GM23338 (cell line): ENCODE results near the gene RINL. TPM values are rescaled to one million over a fixed set of nuclear protein-coding genes. Genes with fewer than 3 reads are reported as not detected.

Experiments
- ATAC-seq: fragments of 200-7000 bp; cut with Tn5 transposase; 3 replicates; pipeline ENCODE4 v1.9.1; 2020
- DNase-seq: peaks from one replicate; pipeline ENCODE4 v3.0.0-alpha.2; 2015; ENCODE audit warnings: low spot score
- H2AFZ ChIP-seq: fragments of 200-600 bp; sonication (generic); 2 replicates; pipeline ENCODE4 v1.8.0; 2016; ENCODE audit warnings: antibody characterized with exemption, mild to moderate bottlenecking, moderate library complexity
- H3F3A ChIP-seq: fragments of 200-600 bp; sonication (generic); replicated peaks from 2 replicates; pipeline ENCODE4 v1.8.0; 2017; ENCODE audit warnings: antibody characterized with exemption, mixed run types, low read depth
- H3K27ac ChIP-seq: fragments of 200-600 bp; sonication (generic); 2 replicates; pipeline ENCODE4 v1.6.1; 2016; ENCODE audit warnings: low read depth
- H3K27me3 ChIP-seq: fragments of 200-600 bp; sonication (generic); 2 replicates; pipeline ENCODE4 v1.8.0; 2016; ENCODE audit warnings: mild to moderate bottlenecking, mixed run types, moderate library complexity; ENCODE audit not compliant: insufficient read depth
- H3K36me3 ChIP-seq: fragments of 200-600 bp; sonication (generic); 2 replicates; pipeline ENCODE4 v1.8.0; 2016; ENCODE audit warnings: mild to moderate bottlenecking; ENCODE audit not compliant: insufficient read depth
- H3K4me1 ChIP-seq: fragments of 200-600 bp; sonication (generic); 2 replicates; pipeline ENCODE4 v1.8.0; 2016; ENCODE audit warnings: mild to moderate bottlenecking, moderate library complexity; ENCODE audit not compliant: insufficient read depth
- H3K4me2 ChIP-seq: fragments of 200-600 bp; sonication (generic); 2 replicates; pipeline ENCODE4 v1.7.1; 2017; ENCODE audit warnings: mixed run types
- H3K4me3 ChIP-seq: fragments of 200-600 bp; sonication (generic); 2 replicates; pipeline ENCODE4 v1.6.1; 2016; ENCODE audit warnings: mixed run types
- H3K79me2 ChIP-seq: fragments of 200-600 bp; sonication (generic); replicated peaks from 2 replicates; pipeline ENCODE4 v1.8.0; 2017; ENCODE audit warnings: mild to moderate bottlenecking; ENCODE audit not compliant: insufficient read depth
- H3K9me2 ChIP-seq: fragments of 200-600 bp; sonication (generic); 2 replicates; pipeline ENCODE4 v1.8.0; 2017; ENCODE audit not compliant: insufficient read depth
- H4K20me1 ChIP-seq: fragments of 200-600 bp; sonication (generic); replicated peaks from 2 replicates; pipeline ENCODE4 v1.8.0; 2017; ENCODE audit warnings: mild to moderate bottlenecking; ENCODE audit not compliant: insufficient read depth
- H3K27ac Mint-ChIP-seq: 2 replicates; pipeline ENCODE4 v1.8.0; 2020; ENCODE audit warnings: inconsistent platforms, mild to moderate bottlenecking, moderate library complexity, mixed read lengths
- H3K27me3 Mint-ChIP-seq: 3 replicates; pipeline ENCODE4 v1.8.0; 2022; ENCODE audit warnings: low read depth, mild to moderate bottlenecking, moderate library complexity, mixed read lengths, inconsistent platforms; ENCODE audit not compliant: insufficient read depth, poor library complexity
- H3K36me3 Mint-ChIP-seq: 3 replicates; pipeline ENCODE4 v1.8.0; 2021; ENCODE audit warnings: low read depth, mild to moderate bottlenecking, inconsistent platforms, moderate library complexity, mixed read lengths
- H3K4me1 Mint-ChIP-seq: 3 replicates; pipeline ENCODE4 v1.8.0; 2020; ENCODE audit warnings: mild to moderate bottlenecking, inconsistent platforms, mixed read lengths
- H3K4me3 Mint-ChIP-seq: 3 replicates; pipeline ENCODE4 v1.8.0; 2021; ENCODE audit warnings: moderate library complexity, mild to moderate bottlenecking, inconsistent platforms, mixed read lengths
- H3K9me3 Mint-ChIP-seq: 3 replicates; pipeline ENCODE4 v1.8.0; 2020; ENCODE audit warnings: moderate library complexity, mild to moderate bottlenecking, inconsistent platforms, mixed read lengths
- EZH2 ChIP-seq: fragments of 200-600 bp; sonication (generic); IDR thresholded peaks from one replicate; pipeline ENCODE4 v1.8.0; 2017; ENCODE audit warnings: antibody characterized with exemption, mild to moderate bottlenecking, low read depth; ENCODE audit not compliant: unreplicated experiment
- EZH2phosphoT487 ChIP-seq: fragments of 200-600 bp; sonication (generic); IDR thresholded peaks from one replicate; pipeline ENCODE4 v1.8.1; 2018; ENCODE audit warnings: antibody characterized with exemption; ENCODE audit not compliant: unreplicated experiment
- POLR2AphosphoS5 ChIP-seq: IDR thresholded peaks from 2 replicates; pipeline ENCODE4 v1.6.1; 2016; ENCODE audit warnings: antibody characterized with exemption, low read depth
- STAT1 ChIP-seq: IDR thresholded peaks from one replicate; pipeline ENCODE4 v1.6.1; 2016; ENCODE audit warnings: antibody characterized with exemption; ENCODE audit not compliant: unreplicated experiment
- ZNF114 ChIP-seq: fragments of 250-450 bp; sonication (Bioruptor Pico); IDR thresholded peaks from 2 replicates; pipeline ENCODE4 v1.5.0; 2020; ENCODE audit warnings: mild to moderate bottlenecking, moderate library complexity
- ZNF331 ChIP-seq: fragments of 250-450 bp; sonication (Bioruptor Pico); IDR thresholded peaks from 2 replicates; pipeline ENCODE4 v1.5.0; 2020; ENCODE audit warnings: low read depth, mild to moderate bottlenecking, moderate library complexity
- polyA plus RNA-seq: library from polyadenylated mRNA; unstranded; fragments of >200 nt; fragmentation: Nextera tagmentation; extraction: Ambion mirVana; gene quantifications from 2 replicates; pipeline ENCODE4 v1.2.1, GENCODE V29; 2016
- total RNA-seq: library from RNA; depleted of rRNA; stranded (reverse); fragments of >200 nt; shearing (Covaris generic); gene quantifications from 2 replicates; pipeline ENCODE4 v1.2.3, GENCODE V29; 2014
- TF ChIP-seq, protein P1 (sequence below), 2 experiments: fragments of 200-600 bp in 1 of 2; sonication (generic) in 1 of 2; conservative IDR thresholded peaks; 2 replicates each; pipeline versions ENCODE4 v1.5.1 to v1.6.1; 2016 to 2017; ENCODE audit warnings: antibody characterized with exemption in 2 of 2, low read depth in 2 of 2, mild to moderate bottlenecking in 2 of 2, moderate library complexity in 1 of 2
- TF ChIP-seq, protein P2 (sequence below): fragments of 250-450 bp; sonication (Bioruptor Pico); IDR thresholded peaks from 2 replicates; pipeline ENCODE4 v1.5.0; 2020; ENCODE audit warnings: mild to moderate bottlenecking, moderate library complexity
- TF ChIP-seq, protein P3 (sequence below): IDR thresholded peaks from 2 replicates; pipeline ENCODE4 v1.6.1; 2016; ENCODE audit warnings: antibody characterized with exemption

Gene RINL
- total and polyA plus RNA-seq, 2 experiments from 2014 or later = 11.2 to 21.4 TPM

DNA sequence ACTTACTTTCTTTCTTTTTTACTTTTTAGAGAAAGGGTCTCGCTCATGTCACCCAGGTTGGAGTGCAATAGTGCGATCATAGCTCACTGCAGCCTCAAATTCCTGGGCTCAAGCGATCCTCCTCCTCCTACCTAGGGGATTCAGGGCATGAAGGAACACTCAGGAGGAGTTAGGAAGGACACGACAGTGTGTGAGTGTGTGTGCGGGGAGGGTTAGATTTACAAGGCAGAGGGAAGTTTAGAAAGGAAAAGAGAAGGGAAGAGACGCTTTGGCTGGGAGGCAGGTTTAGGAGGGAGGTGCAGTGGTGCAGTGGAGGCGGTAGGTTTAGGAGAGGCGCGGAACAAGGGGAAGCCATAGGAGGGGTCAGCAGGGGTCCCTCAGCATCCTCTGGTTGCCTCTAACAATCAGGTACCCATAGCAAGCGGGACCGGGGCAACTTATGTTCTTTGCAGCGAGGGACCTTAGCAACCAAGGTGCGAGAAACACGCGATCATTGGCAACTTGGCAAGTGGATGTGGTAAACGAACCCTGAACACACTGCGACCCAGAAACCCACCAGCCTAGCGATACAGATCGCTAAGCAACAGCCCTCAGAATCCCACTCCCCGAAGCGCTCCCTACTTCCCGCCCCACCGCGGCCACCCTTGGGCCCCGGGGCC lies 20.8 kb upstream of the RINL start:
- Mint-ChIP-seq H3K36me3 (peaks cover 3% of the 10 kb centered on the region; the same call in 2 of the 3 replicates), H3K27me3 (peaks cover 13% of the 10 kb centered on the region), H3K27ac (no peak overlapping the region), H3K4me3 (peak overlapping the region; percentile 87), H3K4me1 (peaks cover 12% of the 10 kb centered on the region), H3K9me3 (peaks cover 3% of the 10 kb centered on the region; the same call in 2 of the 3 replicates)
- Histone ChIP-seq H2AFZ (peak overlapping the region; percentile 99), H4K20me1 (no peaks in the 10 kb centered on the region), H3K27me3 (peaks cover 11% of the 10 kb centered on the region), H3K36me3 (no peaks in the 10 kb centered on the region), H3K4me2 (peak overlapping the region; percentile 81), H3K4me3 (peak overlapping the region; percentile 68), H3F3A (no peaks in the 10 kb centered on the region), H3K79me2 (peaks cover 23% of the 10 kb centered on the region), H3K27ac (no peak overlapping the region), H3K4me1 (peaks cover 14% of the 10 kb centered on the region), H3K9me2 (no peaks in the 10 kb centered on the region)
- TF ChIP-seq, protein P1, sequence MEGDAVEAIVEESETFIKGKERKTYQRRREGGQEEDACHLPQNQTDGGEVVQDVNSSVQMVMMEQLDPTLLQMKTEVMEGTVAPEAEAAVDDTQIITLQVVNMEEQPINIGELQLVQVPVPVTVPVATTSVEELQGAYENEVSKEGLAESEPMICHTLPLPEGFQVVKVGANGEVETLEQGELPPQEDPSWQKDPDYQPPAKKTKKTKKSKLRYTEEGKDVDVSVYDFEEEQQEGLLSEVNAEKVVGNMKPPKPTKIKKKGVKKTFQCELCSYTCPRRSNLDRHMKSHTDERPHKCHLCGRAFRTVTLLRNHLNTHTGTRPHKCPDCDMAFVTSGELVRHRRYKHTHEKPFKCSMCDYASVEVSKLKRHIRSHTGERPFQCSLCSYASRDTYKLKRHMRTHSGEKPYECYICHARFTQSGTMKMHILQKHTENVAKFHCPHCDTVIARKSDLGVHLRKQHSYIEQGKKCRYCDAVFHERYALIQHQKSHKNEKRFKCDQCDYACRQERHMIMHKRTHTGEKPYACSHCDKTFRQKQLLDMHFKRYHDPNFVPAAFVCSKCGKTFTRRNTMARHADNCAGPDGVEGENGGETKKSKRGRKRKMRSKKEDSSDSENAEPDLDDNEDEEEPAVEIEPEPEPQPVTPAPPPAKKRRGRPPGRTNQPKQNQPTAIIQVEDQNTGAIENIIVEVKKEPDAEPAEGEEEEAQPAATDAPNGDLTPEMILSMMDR (conservative IDR thresholded peaks at IDR 0.05; ENCODE audit: low read depth in 2 of 2) = no peak
- TF ChIP-seq, protein P2, sequence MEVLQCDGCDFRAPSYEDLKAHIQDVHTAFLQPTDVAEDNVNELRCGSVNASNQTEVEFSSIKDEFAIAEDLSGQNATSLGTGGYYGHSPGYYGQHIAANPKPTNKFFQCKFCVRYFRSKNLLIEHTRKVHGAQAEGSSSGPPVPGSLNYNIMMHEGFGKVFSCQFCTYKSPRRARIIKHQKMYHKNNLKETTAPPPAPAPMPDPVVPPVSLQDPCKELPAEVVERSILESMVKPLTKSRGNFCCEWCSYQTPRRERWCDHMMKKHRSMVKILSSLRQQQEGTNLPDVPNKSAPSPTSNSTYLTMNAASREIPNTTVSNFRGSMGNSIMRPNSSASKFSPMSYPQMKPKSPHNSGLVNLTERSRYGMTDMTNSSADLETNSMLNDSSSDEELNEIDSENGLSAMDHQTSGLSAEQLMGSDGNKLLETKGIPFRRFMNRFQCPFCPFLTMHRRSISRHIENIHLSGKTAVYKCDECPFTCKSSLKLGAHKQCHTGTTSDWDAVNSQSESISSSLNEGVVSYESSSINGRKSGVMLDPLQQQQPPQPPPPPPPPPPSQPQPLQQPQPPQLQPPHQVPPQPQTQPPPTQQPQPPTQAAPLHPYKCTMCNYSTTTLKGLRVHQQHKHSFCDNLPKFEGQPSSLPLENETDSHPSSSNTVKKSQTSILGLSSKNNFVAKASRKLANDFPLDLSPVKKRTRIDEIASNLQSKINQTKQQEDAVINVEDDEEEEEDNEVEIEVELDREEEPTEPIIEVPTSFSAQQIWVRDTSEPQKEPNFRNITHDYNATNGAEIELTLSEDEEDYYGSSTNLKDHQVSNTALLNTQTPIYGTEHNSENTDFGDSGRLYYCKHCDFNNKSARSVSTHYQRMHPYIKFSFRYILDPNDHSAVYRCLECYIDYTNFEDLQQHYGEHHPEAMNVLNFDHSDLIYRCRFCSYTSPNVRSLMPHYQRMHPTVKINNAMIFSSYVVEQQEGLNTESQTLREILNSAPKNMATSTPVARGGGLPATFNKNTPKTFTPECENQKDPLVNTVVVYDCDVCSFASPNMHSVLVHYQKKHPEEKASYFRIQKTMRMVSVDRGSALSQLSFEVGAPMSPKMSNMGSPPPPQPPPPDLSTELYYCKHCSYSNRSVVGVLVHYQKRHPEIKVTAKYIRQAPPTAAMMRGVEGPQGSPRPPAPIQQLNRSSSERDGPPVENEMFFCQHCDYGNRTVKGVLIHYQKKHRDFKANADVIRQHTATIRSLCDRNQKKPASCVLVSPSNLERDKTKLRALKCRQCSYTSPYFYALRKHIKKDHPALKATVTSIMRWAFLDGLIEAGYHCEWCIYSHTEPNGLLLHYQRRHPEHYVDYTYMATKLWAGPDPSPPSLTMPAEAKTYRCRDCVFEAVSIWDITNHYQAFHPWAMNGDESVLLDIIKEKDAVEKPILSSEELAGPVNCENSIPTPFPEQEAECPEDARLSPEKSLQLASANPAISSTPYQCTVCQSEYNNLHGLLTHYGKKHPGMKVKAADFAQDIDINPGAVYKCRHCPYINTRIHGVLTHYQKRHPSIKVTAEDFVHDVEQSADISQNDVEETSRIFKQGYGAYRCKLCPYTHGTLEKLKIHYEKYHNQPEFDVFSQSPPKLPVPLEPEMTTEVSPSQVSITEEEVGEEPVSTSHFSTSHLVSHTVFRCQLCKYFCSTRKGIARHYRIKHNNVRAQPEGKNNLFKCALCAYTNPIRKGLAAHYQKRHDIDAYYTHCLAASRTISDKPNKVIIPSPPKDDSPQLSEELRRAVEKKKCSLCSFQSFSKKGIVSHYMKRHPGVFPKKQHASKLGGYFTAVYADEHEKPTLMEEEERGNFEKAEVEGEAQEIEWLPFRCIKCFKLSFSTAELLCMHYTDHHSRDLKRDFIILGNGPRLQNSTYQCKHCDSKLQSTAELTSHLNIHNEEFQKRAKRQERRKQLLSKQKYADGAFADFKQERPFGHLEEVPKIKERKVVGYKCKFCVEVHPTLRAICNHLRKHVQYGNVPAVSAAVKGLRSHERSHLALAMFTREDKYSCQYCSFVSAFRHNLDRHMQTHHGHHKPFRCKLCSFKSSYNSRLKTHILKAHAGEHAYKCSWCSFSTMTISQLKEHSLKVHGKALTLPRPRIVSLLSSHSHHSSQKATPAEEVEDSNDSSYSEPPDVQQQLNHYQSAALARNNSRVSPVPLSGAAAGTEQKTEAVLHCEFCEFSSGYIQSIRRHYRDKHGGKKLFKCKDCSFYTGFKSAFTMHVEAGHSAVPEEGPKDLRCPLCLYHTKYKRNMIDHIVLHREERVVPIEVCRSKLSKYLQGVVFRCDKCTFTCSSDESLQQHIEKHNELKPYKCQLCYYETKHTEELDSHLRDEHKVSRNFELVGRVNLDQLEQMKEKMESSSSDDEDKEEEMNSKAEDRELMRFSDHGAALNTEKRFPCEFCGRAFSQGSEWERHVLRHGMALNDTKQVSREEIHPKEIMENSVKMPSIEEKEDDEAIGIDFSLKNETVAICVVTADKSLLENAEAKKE (CRISPR knock-in tag) = no peak
- TF ChIP-seq STAT1 = no peak
- TF ChIP-seq, protein P3, sequence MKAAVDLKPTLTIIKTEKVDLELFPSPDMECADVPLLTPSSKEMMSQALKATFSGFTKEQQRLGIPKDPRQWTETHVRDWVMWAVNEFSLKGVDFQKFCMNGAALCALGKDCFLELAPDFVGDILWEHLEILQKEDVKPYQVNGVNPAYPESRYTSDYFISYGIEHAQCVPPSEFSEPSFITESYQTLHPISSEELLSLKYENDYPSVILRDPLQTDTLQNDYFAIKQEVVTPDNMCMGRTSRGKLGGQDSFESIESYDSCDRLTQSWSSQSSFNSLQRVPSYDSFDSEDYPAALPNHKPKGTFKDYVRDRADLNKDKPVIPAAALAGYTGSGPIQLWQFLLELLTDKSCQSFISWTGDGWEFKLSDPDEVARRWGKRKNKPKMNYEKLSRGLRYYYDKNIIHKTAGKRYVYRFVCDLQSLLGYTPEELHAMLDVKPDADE = no peak
- TF ChIP-seq ZNF331 (CRISPR knock-in tag) = no peak
- no peak for TF ChIP-seq POLR2AphosphoS5
- no peak for TF ChIP-seq EZH2phosphoT487
- no peak for TF ChIP-seq ZNF114 (CRISPR knock-in tag)
- TF ChIP-seq EZH2 = no peak
- ATAC-seq = peak; percentile 7
- DNase-seq = peak; percentile 34
